Measurements from ENCODE around the gene FUOM. TPM values are rescaled to one million over a fixed set of nuclear protein-coding genes. Genes with fewer than 3 reads are reported as not detected.

Gene FUOM
- total and polyA plus RNA-seq, 9 of the 15 experiments (the other 6 are each of a cell fraction or from before 2014, with no cell fraction given): 1.8 to 96.1 (median 27.0) TPM

DNA sequence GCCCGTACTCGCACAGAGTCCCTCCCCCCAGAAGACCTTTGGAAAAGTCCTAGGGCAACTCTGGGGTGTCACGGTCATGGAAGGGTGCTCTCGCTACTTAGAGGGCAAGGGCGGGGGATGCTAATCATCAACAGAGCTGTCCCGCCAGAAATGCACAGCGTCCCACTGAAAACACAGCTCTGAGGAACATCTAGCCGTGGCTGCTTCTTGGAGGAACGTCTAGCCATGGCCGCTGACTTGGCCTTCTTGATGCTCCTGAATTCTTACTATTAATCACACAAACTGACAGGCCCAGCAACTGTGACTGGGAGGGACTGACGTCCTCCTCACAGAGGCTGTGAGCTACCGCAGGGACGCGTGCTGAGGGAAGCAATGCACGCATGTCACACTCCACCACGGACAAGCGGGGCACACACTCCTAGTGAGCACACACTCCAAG, 50.9 kb downstream of the FUOM start (continued):
- TF ChIP-seq, protein P1, sequence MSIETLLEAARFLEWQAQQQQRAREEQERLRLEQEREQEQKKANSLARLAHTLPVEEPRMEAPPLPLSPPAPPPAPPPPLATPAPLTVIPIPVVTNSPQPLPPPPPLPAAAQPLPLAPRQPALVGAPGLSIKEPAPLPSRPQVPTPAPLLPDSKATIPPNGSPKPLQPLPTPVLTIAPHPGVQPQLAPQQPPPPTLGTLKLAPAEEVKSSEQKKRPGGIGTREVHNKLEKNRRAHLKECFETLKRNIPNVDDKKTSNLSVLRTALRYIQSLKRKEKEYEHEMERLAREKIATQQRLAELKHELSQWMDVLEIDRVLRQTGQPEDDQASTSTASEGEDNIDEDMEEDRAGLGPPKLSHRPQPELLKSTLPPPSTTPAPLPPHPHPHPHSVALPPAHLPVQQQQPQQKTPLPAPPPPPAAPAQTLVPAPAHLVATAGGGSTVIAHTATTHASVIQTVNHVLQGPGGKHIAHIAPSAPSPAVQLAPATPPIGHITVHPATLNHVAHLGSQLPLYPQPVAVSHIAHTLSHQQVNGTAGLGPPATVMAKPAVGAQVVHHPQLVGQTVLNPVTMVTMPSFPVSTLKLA (conservative IDR thresholded peaks at IDR 0.05): no peak
- no peak for TF ChIP-seq CCNT2 (IDR thresholded peaks at IDR 0.05; ENCODE audit: borderline replicate concordance, extremely low read depth, insufficient read length, low read depth, low read length)
- TF ChIP-seq RBFOX2 (IDR thresholded peaks at IDR 0.05; ENCODE audit: low read depth, low read length): 0 out of 2 replicates have a peak, but pooled peaks have one; percentile 15
- no peak for TF ChIP-seq ZKSCAN3 (CRISPR knock-in tag; IDR thresholded peaks at IDR 0.05)
- TF ChIP-seq MCM5 (IDR thresholded peaks at IDR 0.05; ENCODE audit: low read depth): no peak
- no peak for TF ChIP-seq ZBTB17 (CRISPR knock-in tag; IDR thresholded peaks at IDR 0.05)
- no peak for TF ChIP-seq ZNF140 (CRISPR knock-in tag; IDR thresholded peaks at IDR 0.05)
- peak; percentile 35 for TF ChIP-seq RBBP5 (IDR thresholded peaks at IDR 0.05; ENCODE audit: borderline replicate concordance, insufficient read depth, low read length, poor library complexity, severe bottlenecking)
- TF ChIP-seq CBX1 (IDR thresholded peaks at IDR 0.05; ENCODE audit: low read depth): no peak
- TF ChIP-seq, protein P2, sequence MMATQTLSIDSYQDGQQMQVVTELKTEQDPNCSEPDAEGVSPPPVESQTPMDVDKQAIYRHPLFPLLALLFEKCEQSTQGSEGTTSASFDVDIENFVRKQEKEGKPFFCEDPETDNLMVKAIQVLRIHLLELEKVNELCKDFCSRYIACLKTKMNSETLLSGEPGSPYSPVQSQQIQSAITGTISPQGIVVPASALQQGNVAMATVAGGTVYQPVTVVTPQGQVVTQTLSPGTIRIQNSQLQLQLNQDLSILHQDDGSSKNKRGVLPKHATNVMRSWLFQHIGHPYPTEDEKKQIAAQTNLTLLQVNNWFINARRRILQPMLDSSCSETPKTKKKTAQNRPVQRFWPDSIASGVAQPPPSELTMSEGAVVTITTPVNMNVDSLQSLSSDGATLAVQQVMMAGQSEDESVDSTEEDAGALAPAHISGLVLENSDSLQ (IDR thresholded peaks at IDR 0.05): peak; percentile 97
- TF ChIP-seq MEIS2 (IDR thresholded peaks at IDR 0.05; ENCODE audit: partially characterized antibody): peak; percentile 91
- TF ChIP-seq, protein P3, sequence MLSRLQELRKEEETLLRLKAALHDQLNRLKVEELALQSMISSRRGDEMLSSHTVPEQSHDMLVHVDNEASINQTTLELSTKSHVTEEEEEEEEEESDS (CRISPR knock-in tag; IDR thresholded peaks at IDR 0.05): no peak
- TF ChIP-seq CEBPB (tag; IDR thresholded peaks at IDR 0.05): no peak
- TF ChIP-seq PHB2 (IDR thresholded peaks at IDR 0.05; ENCODE audit: low read depth): no peak
- no peak for TF ChIP-seq RBM39 (optimal IDR thresholded peaks at IDR 0.05; ENCODE audit: low read depth, low read length)
- TF ChIP-seq TAF15 (IDR thresholded peaks at IDR 0.05; ENCODE audit: low read depth, low read length): no peak
- TF ChIP-seq POLR2H (tag; IDR thresholded peaks at IDR 0.05; ENCODE audit: low read depth): no peak
- 0 out of 2 replicates have a peak, but pooled peaks have one; percentile 38 for TF ChIP-seq SP1 (CRISPR knock-in tag; IDR thresholded peaks at IDR 0.05)
- TF ChIP-seq SIN3A (IDR thresholded peaks at IDR 0.05; ENCODE audit: borderline replicate concordance in 2 of 2, control insufficient read depth in 1 of 2, low read depth in 2 of 2, low read length in 2 of 2): no peak
- TF ChIP-seq SPI1 (IDR thresholded peaks at IDR 0.05; ENCODE audit: borderline replicate concordance, low read depth, low read length): no peak
- TF ChIP-seq YY1 (IDR thresholded peaks at IDR 0.05; ENCODE audit: borderline replicate concordance in 1 of 3, control insufficient read depth in 1 of 3, extremely low read depth in 1 of 3, insufficient read depth in 3 of 3, insufficient read length in 1 of 3, insufficient replicate concordance in 2 of 3, low read depth in 1 of 3, low read length in 2 of 3): peak in 2 of 3 experiments; percentile 14 to 75
- TF ChIP-seq RAD51 (IDR thresholded peaks at IDR 0.05; ENCODE audit: borderline replicate concordance, low read depth): no peak
- TF ChIP-seq, protein P4, sequence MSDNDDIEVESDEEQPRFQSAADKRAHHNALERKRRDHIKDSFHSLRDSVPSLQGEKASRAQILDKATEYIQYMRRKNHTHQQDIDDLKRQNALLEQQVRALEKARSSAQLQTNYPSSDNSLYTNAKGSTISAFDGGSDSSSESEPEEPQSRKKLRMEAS (CRISPR knock-in tag; IDR thresholded peaks at IDR 0.05): peak; percentile 71
- TF ChIP-seq, protein P5, sequence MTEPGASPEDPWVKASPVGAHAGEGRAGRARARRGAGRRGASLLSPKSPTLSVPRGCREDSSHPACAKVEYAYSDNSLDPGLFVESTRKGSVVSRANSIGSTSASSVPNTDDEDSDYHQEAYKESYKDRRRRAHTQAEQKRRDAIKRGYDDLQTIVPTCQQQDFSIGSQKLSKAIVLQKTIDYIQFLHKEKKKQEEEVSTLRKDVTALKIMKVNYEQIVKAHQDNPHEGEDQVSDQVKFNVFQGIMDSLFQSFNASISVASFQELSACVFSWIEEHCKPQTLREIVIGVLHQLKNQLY (CRISPR knock-in tag; conservative IDR thresholded peaks at IDR 0.05): no peak

All from K562 (cell line).